Breast epithelium (tissue), 4 donors: ENCODE measurements around the gene TMEM266. TPM values are rescaled to one million over a fixed set of nuclear protein-coding genes. Genes with fewer than 3 reads are reported as not detected.

Experiments
- DNase-seq, 2 donors: peaks; one replicate each; pipeline ENCODE4 v3.0.0-alpha.2; 2019; ENCODE audit warnings: low spot score in 2 of 2
- H3K27ac ChIP-seq, 2 donors: fragments of 200-600 bp; sonication (generic) in 1 of 2; one replicate each; pipeline ENCODE4 v1.5.1; 2016 to 2019; ENCODE audit warnings: mild to moderate bottlenecking in 1 of 2
- H3K27me3 ChIP-seq, 2 donors: fragments of 200-600 bp; sonication (generic) in 1 of 2; one replicate each; pipeline versions ENCODE4 v1.5.1 to v1.6.0; 2017 to 2019; ENCODE audit warnings: control low read depth in 1 of 2, mild to moderate bottlenecking in 1 of 2
- H3K36me3 ChIP-seq: fragments of 200-600 bp; one replicate; pipeline ENCODE4 v1.5.1; 2019
- H3K4me1 ChIP-seq, 2 donors: fragments of 200-600 bp; sonication (generic); one replicate each; pipeline ENCODE4 v1.5.1; 2016 to 2019; ENCODE audit warnings: control low read depth in 1 of 2
- H3K4me3 ChIP-seq, 3 donors: fragments of 200-600 bp; sonication (generic); 1 replicate in 2 of 3; 2 replicates in 1 of 3; pipeline ENCODE4 v1.5.1; 2016 to 2019; ENCODE audit warnings: mild to moderate bottlenecking in 3 of 3, moderate library complexity in 2 of 3
- H3K9me3 ChIP-seq, 2 donors: fragments of 200-600 bp; sonication (generic) in 1 of 2; one replicate each; pipeline ENCODE4 v1.5.1; 2016 to 2019; ENCODE audit warnings: control low read depth in 1 of 2
- CTCF ChIP-seq, 3 donors: fragments of 450-650 bp; IDR thresholded peaks; one replicate each; pipeline ENCODE4 v1.5.1; 2016 to 2017; ENCODE audit warnings: antibody characterized with exemption in 3 of 3, mild to moderate bottlenecking in 3 of 3, moderate library complexity in 3 of 3
- POLR2A ChIP-seq: fragments of 450-650 bp; IDR thresholded peaks from one replicate; pipeline ENCODE4 v1.6.1; 2016; ENCODE audit warnings: antibody characterized with exemption, mild to moderate bottlenecking, moderate library complexity
- POLR2AphosphoS5 ChIP-seq, 3 donors: sonication (generic); formaldehyde crosslinking; IDR thresholded peaks; one replicate each; pipeline ENCODE4 v1.6.1; 2017; ENCODE audit warnings: antibody characterized with exemption in 3 of 3
- intact Hi-C: fragments of 100-400 bp; cut with DNase I; formaldehyde crosslinking; loops from one replicate; pipeline ENCODE4 v1.15.1; 2023; ENCODE audit warnings: low total_unique reads
- total RNA-seq, 3 donors: library from RNA; depleted of rRNA; stranded (reverse); fragments of >200 nt; gene quantifications; one replicate each; pipeline ENCODE4 v1.1.0, GENCODE V29; 2016

The TMEM266 gene
- total RNA-seq, 3 donors from 2014 or later: 0.29 to 0.32 TPM; not detected in 1

- no peaks in the 10 kb centered on the region for H3K4me1 ChIP-seq
- no peaks in the 10 kb centered on the region for H3K36me3 ChIP-seq
- no peak overlapping the region for H3K4me3 ChIP-seq
- no peak for TF ChIP-seq POLR2AphosphoS5 (IDR thresholded peaks at IDR 0.05)
- no peak for TF ChIP-seq POLR2A
- no peaks in the 10 kb centered on the region for H3K27me3 ChIP-seq
- H3K27ac ChIP-seq: no peak overlapping the region
- no peaks in the 10 kb centered on the region for H3K9me3 ChIP-seq
- no peak for DNase-seq
- intact Hi-C loops: no loop called here
These were observed 48.4 kb downstream of the TMEM266 start for GRCh38 chr15:76108021-76108723.

- H3K4me3 ChIP-seq: no peak overlapping the region
- no peaks in the 10 kb centered on the region for H3K9me3 ChIP-seq
- H3K4me1 ChIP-seq: no peaks in the 10 kb centered on the region
- DNase-seq: no peak
- H3K27ac ChIP-seq: no peak overlapping the region
- TF ChIP-seq POLR2A (no peak), POLR2AphosphoS5 (IDR thresholded peaks at IDR 0.05) (no peak)
- intact Hi-C loops: no loop called here
- no peaks in the 10 kb centered on the region for H3K36me3 ChIP-seq
- H3K27me3 ChIP-seq: no peaks in the 10 kb centered on the region
These were observed 49.3 kb downstream of the TMEM266 start for GRCh38 chr15:76109046-76109445.

GRCh38 chr15:76114561-76114960 is 54.8 kb downstream of the TMEM266 start:
- Histone ChIP-seq H3K4me3 (no peak overlapping the region), H3K27ac (no peak overlapping the region), H3K4me1 (no peaks in the 10 kb centered on the region), H3K36me3 (no peaks in the 10 kb centered on the region), H3K9me3 (no peaks in the 10 kb centered on the region), H3K27me3 (no peaks in the 10 kb centered on the region)
- intact Hi-C loops: no loop called here
- TF ChIP-seq POLR2AphosphoS5 (IDR thresholded peaks at IDR 0.05) (no peak), POLR2A (no peak), CTCF (IDR thresholded peaks at IDR 0.05) (no peak)
- DNase-seq: no peak

GRCh38 chr15:76116138-76116885 is 56.5 kb downstream of the TMEM266 start:
- no peak overlapping the region for H3K4me3 ChIP-seq
- H3K36me3 ChIP-seq: no peaks in the 10 kb centered on the region
- intact Hi-C loops: no loop called here
- H3K4me1 ChIP-seq: no peaks in the 10 kb centered on the region
- H3K9me3 ChIP-seq: no peaks in the 10 kb centered on the region
- no peaks in the 10 kb centered on the region for H3K27me3 ChIP-seq
- TF ChIP-seq CTCF (IDR thresholded peaks at IDR 0.05): no peak
- no peak for TF ChIP-seq POLR2AphosphoS5 (IDR thresholded peaks at IDR 0.05)
- TF ChIP-seq POLR2A: no peak
- DNase-seq: no peak
- no peak overlapping the region for H3K27ac ChIP-seq

GRCh38 chr15:76117181-76117580 is 57.4 kb downstream of the TMEM266 start:
- Histone ChIP-seq H3K27ac (no peak overlapping the region), H3K27me3 (no peaks in the 10 kb centered on the region), H3K9me3 (no peaks in the 10 kb centered on the region), H3K4me1 (no peaks in the 10 kb centered on the region), H3K4me3 (no peak overlapping the region), H3K36me3 (no peaks in the 10 kb centered on the region)
- TF ChIP-seq POLR2AphosphoS5 (IDR thresholded peaks at IDR 0.05) (no peak), POLR2A (no peak), CTCF (IDR thresholded peaks at IDR 0.05) (no peak)
- intact Hi-C loops: no loop called here
- DNase-seq: no peak

GRCh38 chr15:76118767-76119166 is 59.0 kb downstream of the TMEM266 start:
- H3K9me3 ChIP-seq: no peaks in the 10 kb centered on the region
- no peaks in the 10 kb centered on the region for H3K27me3 ChIP-seq
- DNase-seq: no peak
- intact Hi-C loops: no loop called here
- no peaks in the 10 kb centered on the region for H3K4me1 ChIP-seq
- no peak for TF ChIP-seq POLR2AphosphoS5 (IDR thresholded peaks at IDR 0.05)
- TF ChIP-seq CTCF (IDR thresholded peaks at IDR 0.05): no peak
- TF ChIP-seq POLR2A: no peak
- H3K4me3 ChIP-seq: no peak overlapping the region
- H3K27ac ChIP-seq: no peak overlapping the region
- H3K36me3 ChIP-seq: no peaks in the 10 kb centered on the region
